GM19025 (cell line): ENCODE measurements around the gene SLC6A11.

Experiments
- ATAC-seq: cut with Tn5 transposase; IDR thresholded peaks from one replicate; pipeline ENCODE4 v1.9.1; 2021; ENCODE audit warnings: mild to moderate bottlenecking, low read depth, moderate library complexity; ENCODE audit not compliant: unreplicated experiment

SLC6A11 gene

GRCh38 chr3:10948326-10948725, 132.3 kb downstream of the SLC6A11 start:
- ATAC-seq = no peak

- no peak for ATAC-seq
These were observed 133.2 kb downstream of the SLC6A11 start for GRCh38 chr3:10949197-10949596.

GRCh38 chr3:10950476-10951294, 134.7 kb downstream of the SLC6A11 start:
- no peak for ATAC-seq

GRCh38 chr3:10951295-10951926, 135.4 kb downstream of the SLC6A11 start:
- no peak for ATAC-seq

GRCh38 chr3:10952525-10952924, 136.5 kb downstream of the SLC6A11 start:
- no peak for ATAC-seq

GRCh38 chr3:10954740-10955139, 138.7 kb downstream of the SLC6A11 start:
- ATAC-seq = no peak

GRCh38 chr3:10955711-10956453, 139.9 kb downstream of the SLC6A11 start:
- ATAC-seq = no peak

GRCh38 chr3:10956531-10956930, 140.5 kb downstream of the SLC6A11 start:
- ATAC-seq = no peak

GRCh38 chr3:10956986-10957385, 141.0 kb downstream of the SLC6A11 start:
- ATAC-seq = no peak

GRCh38 chr3:10957976-10958749, 142.1 kb downstream of the SLC6A11 start:
- ATAC-seq = no peak

- no peak for ATAC-seq
These were observed 144.2 kb downstream of the SLC6A11 start for GRCh38 chr3:10960255-10960654.

GRCh38 chr3:10961921-10962320, 145.9 kb downstream of the SLC6A11 start:
- no peak for ATAC-seq

GRCh38 chr3:10962481-10963036, 146.5 kb downstream of the SLC6A11 start:
- ATAC-seq = no peak

- no peak for ATAC-seq
These were observed 148.6 kb downstream of the SLC6A11 start for GRCh38 chr3:10964537-10965167.

- no peak for ATAC-seq
These were observed 152.4 kb downstream of the SLC6A11 start for GRCh38 chr3:10968401-10968800.

- no peak for ATAC-seq
These were observed 154.4 kb downstream of the SLC6A11 start for GRCh38 chr3:10970306-10970960.

GRCh38 chr3:10972072-10972782, 156.2 kb downstream of the SLC6A11 start:
- ATAC-seq = no peak

GRCh38 chr3:10973046-10973595, 157.1 kb downstream of the SLC6A11 start:
- no peak for ATAC-seq
